ENCODE measurements around the gene PXT1. TPM values are rescaled to one million over a fixed set of nuclear protein-coding genes. Genes with fewer than 3 reads are reported as not detected.

Gene PXT1
- polyA plus RNA-seq, 1 donor (not counting 4 experiments of a cell fraction or from before 2014, with no cell fraction given), result 0.08 TPM

DNA sequence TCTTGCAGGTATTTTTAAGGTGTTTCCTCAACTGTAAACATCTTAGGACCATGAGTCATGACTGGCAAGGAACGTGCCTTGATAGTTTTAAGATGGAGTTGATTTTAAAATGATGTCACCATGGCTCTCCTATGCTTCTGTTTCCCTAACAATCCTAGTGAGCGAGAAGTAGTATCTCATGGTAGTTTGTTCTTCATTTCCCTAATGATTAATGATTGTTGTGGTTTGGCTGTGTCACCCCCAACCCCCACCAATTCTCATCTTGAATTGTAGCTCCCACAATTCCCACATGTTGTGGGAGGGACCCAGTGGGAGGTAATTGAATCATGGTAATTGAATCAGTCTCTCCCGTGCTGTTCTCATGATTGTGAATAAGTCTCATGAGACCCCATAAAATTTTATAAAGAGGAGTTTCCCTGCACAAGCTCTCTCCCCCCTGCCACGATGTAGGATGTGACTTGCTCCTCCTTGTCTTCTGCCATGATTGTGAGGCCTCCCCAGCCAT, 89.2 kb downstream of the PXT1 start:
- H3K9me1 ChIP-seq (ENCODE audit: control insufficient read depth, extremely low read depth, insufficient read depth, low read length), result no peaks in the 10 kb centered on the region
- no peaks in the 10 kb centered on the region for H4K20me1 ChIP-seq (ENCODE audit: control insufficient read depth, extremely low read depth, insufficient read depth, low read length)
- no peak overlapping the region for H2AFZ ChIP-seq (ENCODE audit: control insufficient read depth, low read length)
- no peak overlapping the region for H3K4me2 ChIP-seq (ENCODE audit: control insufficient read depth, extremely low read depth, insufficient read depth, low read depth, low read length)
- no peak overlapping the region for H3K4me3 ChIP-seq (ENCODE audit: control insufficient read depth in 2 of 3, extremely low read depth in 1 of 3, insufficient read depth in 2 of 3, low read depth in 1 of 3, low read length in 3 of 3)
- no peaks in the 10 kb centered on the region for H3K9me3 ChIP-seq (ENCODE audit: control insufficient read depth, low read depth, low read length)
- no peak for TF ChIP-seq EZH2 (IDR thresholded peaks at IDR 0.05; ENCODE audit: low read length)
- H3K4me1 ChIP-seq (ENCODE audit: control insufficient read depth, extremely low read depth, insufficient read depth, low read length), result no peaks in the 10 kb centered on the region
- no peaks in the 10 kb centered on the region for H3K36me3 ChIP-seq (ENCODE audit: control insufficient read depth in 2 of 2, extremely low read depth in 1 of 2, insufficient read depth in 2 of 2, low read length in 2 of 2)
- H3K79me2 ChIP-seq (ENCODE audit: control insufficient read depth, insufficient read depth, low read length), result no peaks in the 10 kb centered on the region
- DNase-seq (ENCODE audit: low read depth, low spot score) (no peak), FAIRE-seq (no peak)
- H3K27ac ChIP-seq (ENCODE audit: control insufficient read depth, insufficient read depth, low read length), result no peak overlapping the region
- no peak overlapping the region for H3K9ac ChIP-seq (ENCODE audit: control insufficient read depth, extremely low read depth, insufficient read depth, low read length)
- dilution Hi-C loops (cut with MboI; ENCODE audit: extremely low pct_ligation_motif_present, low sequenced_read_pairs), result no loop called here
- no peaks in the 10 kb centered on the region for H3K27me3 ChIP-seq (ENCODE audit: control insufficient read depth, extremely low read depth, insufficient read depth, low read length)

- H3K36me3 ChIP-seq (ENCODE audit: control insufficient read depth in 2 of 2, extremely low read depth in 1 of 2, insufficient read depth in 2 of 2, low read length in 2 of 2), result no peaks in the 10 kb centered on the region
- H4K20me1 ChIP-seq (ENCODE audit: control insufficient read depth, extremely low read depth, insufficient read depth, low read length), result no peaks in the 10 kb centered on the region
- DNase-seq (ENCODE audit: low read depth, low spot score), result no peak
- no peaks in the 10 kb centered on the region for H3K9me3 ChIP-seq (ENCODE audit: control insufficient read depth, low read depth, low read length)
- H3K9me1 ChIP-seq (ENCODE audit: control insufficient read depth, extremely low read depth, insufficient read depth, low read length), result no peaks in the 10 kb centered on the region
- no peak for FAIRE-seq
- H3K4me1 ChIP-seq (ENCODE audit: control insufficient read depth, extremely low read depth, insufficient read depth, low read length), result no peaks in the 10 kb centered on the region
- H3K9ac ChIP-seq (ENCODE audit: control insufficient read depth, extremely low read depth, insufficient read depth, low read length), result no peak overlapping the region
- H3K4me2 ChIP-seq (ENCODE audit: control insufficient read depth, extremely low read depth, insufficient read depth, low read depth, low read length), result no peak overlapping the region
- no peak overlapping the region for H3K27ac ChIP-seq (ENCODE audit: control insufficient read depth, insufficient read depth, low read length)
- no peaks in the 10 kb centered on the region for H3K79me2 ChIP-seq (ENCODE audit: control insufficient read depth, insufficient read depth, low read length)
- dilution Hi-C loops (cut with MboI; ENCODE audit: extremely low pct_ligation_motif_present, low sequenced_read_pairs), result no loop called here
- TF ChIP-seq CTCF (optimal IDR thresholded peaks at IDR 0.05 in 1 of 3, IDR thresholded peaks at IDR 0.05 in 1 of 3, conservative IDR thresholded peaks at IDR 0.05 in 1 of 3; ENCODE audit: extremely low read depth in 1 of 3, insufficient read depth in 2 of 3, low read length in 3 of 3) (no peak), EZH2 (IDR thresholded peaks at IDR 0.05; ENCODE audit: low read length) (no peak)
- no peak overlapping the region for H2AFZ ChIP-seq (ENCODE audit: control insufficient read depth, low read length)
- no peaks in the 10 kb centered on the region for H3K27me3 ChIP-seq (ENCODE audit: control insufficient read depth, extremely low read depth, insufficient read depth, low read length)
- no peak overlapping the region for H3K4me3 ChIP-seq (ENCODE audit: control insufficient read depth in 2 of 3, extremely low read depth in 1 of 3, insufficient read depth in 2 of 3, low read depth in 1 of 3, low read length in 3 of 3)
Observed at GRCh38 chr6:36352477-36353157, 90.0 kb downstream of the PXT1 start.

Measured in keratinocyte (primary cell).